Measurements from ENCODE around the gene SLC51A.
"Not testable (repeated sequence)": the region's sequence is repeated elsewhere in the genome, so short reads cannot be mapped to it uniquely, and the experiment has no call there.

The SLC51A gene

DNA sequence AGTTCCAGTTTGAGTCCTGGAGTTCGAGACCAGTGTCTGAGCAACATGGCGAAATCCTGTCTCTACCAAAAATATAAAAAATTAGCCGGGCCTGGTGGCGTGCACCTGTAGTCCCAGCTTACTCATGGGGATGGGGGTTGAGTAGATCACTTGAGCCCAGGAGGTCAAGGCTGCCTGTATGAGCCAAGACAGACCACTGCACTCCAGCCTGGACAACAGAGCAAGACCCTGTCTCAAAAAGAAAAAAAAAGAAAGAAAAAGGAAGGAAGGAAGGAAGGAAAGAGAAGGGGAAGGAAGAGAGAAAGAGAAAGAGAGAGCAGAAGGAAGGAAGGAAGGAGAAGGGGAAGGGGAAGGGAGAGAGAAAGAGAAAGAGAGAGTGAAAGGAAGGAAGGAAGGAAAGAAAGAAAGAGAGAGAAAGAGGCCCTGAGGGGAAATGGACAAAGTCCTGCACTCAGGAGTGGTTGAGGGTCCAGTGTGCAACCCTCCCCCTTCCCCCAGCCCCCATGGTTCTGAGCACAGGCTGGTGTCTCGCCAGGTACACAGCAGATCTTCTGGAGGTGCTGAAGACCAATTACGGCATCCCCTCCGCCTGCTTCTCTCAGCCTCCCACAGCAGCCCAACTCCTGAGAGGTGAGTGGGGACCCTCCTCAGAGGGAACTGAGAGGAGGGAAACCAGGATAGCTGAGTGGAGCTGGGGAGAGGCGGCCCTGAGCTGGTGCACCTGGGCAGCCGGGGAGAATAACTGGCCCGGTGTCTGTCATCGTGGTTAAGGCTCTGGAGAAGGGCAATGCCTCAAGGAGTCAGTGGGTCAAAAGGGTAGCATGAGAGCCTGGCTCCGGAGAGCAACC, 1.2 kb downstream of the SLC51A start:
- no peak for FAIRE-seq

DNA sequence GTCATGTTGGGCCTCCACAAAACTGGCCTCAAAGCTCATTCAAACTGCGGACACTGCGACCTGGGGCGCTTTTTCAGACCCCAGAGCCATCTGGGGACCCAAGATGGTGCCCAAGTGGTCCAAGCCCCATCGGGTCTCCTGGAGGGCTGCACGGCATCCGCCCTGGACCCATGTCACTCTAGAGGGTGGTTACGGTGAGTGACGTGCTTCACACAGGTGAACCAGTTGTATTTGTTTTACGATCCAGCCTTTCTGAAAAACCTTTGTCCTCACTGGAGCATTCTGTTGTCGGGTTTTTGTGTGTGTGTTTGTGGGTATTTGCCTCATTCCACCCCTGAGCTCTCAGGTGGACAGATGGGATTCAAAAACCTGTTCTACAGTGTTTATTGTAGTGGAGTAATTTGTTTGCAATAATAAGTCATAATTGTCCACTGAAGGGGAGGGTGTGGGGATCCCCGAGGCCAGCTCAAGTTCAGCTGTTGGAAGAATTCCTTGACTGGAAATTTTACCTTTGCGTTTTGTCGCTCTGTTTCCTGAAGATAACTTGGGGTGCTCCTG, 1.9 kb downstream of the SLC51A start:
- FAIRE-seq = no peak

DNA sequence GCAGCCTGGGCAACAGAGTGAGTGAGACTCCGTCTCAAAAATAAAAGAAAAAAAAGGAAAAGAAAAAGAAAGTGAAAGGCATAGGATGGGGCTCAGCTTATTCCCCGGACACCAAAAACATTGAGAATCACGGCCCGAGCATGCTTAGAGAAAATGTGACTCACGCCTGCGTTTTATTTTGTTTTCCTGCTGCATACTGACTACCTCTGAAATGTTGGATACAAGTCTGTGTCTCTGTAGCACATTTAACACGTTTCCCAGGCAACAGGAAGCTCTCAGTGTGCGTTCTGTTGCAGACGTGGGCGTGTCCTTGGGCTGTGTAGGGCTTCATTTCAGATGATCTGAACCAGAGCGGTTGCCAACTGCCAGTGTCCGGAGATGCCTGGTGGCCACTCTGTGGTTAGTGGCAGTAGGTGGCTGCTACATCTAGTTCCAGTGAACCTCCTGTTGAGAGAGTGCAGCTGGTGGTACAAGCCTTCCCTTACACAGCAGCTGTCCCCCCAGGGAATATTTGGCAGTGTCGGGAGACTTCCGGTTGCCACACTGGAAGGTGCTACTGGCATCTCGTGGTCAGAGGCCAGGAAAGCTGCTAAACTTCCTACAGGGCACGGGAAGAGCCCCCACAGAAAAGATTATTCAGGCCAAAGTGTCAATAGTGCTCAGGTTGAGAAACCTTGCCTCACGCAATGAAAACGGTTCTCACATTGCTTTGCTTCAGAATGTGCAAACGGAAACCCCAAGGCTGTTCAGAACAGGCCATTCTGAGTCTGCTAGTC, 3.0 kb downstream of the SLC51A start:
- FAIRE-seq = no peak

DNA sequence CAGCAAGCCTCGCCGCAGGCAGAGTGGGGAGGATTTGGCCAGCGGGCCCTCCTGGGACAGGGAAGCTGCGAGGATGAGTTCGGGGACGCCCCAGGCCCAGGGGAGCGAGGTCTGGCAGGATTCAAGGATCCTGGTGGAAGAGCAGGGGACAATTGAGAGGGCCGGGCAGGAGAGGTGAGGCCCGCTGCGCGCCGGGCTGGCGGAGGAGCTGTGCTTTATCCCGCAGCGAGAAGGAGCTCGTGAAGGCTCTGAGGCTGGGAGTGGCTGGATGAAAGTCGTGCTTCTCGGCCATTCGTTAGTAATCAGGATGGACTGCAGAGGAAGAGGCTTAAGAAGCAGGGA, 3.6 kb downstream of the SLC51A start:
- no peak for FAIRE-seq

DNA sequence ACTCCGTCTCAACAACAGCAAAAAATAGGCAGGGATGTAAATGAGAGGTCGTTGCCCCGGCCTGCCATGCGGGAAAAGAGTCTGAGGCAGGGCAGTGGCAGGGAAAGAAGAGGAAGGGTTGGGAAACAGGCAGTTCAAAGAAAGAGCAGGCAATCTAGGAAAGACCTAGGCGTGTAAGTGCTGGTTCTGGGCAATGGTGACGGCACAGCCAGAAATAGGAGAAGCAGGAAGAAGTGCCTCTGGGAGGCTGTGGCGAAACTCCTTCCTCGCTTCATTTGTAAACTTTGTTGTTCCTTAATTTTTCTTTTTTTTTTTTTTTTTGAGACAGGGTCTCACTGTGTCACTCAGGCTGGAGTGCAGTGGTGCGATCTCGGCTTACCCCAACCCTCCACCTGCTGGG, 4.3 kb downstream of the SLC51A start:
- no peak for FAIRE-seq

DNA sequence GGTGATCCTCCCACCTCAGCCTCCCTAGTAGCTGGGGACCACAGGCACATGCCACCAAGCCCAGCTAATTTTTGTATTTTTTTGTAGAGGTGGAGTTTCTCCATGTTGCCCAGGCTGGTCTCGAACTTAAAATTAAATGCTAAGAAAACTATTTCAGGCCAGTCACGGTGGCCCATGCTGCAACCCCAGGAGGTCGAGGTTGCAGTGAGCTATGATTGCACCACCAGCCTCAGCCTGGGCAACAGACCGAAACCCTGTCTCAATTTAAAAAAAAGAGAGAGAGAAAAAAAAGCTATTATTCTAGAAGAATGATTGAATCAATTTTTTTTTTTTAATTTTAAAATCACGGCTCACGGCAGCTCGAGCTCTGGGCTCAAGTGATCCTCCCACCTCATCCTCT, 4.7 kb downstream of the SLC51A start:
- no peak for FAIRE-seq

DNA sequence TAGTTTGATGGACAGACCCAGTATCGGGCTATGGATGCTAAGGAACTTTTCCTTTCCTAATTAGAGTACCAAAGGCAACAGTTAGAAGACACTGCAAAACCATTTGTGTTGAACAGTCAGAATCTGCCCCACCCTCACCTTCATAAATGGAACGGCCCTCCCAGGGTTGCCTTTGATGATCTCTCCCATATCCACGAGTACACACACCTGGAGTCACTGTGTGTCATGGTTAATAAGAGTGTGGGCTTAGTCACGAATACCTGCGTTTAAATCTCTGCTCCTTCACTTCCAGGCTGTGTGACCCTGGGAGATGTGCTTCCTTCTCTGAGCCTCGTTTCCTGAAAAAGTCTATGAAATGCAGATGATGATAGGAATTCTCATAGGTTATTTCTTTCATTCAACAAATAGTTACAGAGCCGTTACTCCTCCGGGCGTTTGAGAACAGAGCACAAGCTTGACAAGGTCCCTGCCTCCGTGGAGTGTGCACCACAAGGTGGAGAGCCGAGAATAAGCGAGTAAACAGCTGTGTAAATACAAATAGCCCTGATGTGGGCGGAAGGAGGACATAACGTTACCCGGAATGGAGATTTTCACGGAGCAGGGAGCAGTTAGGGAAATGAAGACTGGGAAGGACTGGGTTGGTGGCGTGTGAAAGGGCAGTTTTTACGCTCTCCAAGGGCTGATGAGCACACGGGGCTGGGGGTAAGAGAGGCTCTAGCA, 6.7 kb downstream of the SLC51A start:
- FAIRE-seq = no peak

DNA sequence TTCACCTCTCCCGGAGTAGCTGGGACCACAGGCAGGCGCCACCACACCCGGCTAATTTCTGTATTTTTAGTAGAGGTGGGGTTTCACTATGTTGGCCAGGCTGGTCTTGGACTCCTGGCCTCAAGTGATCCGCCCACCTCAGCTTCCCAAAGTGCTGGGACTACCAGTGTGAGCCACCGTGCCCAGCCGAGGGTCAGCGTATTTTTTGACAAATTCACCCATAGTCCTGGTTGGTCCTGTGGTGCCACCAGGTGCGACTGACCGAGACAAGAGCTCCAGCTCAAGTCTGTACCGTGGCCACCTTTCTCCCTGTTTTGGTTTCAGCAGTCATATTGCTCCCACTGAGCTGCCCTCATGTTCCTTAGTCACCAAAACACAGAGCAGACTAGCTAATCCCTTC, 8.8 kb downstream of the SLC51A start:
- no peak for FAIRE-seq

DNA sequence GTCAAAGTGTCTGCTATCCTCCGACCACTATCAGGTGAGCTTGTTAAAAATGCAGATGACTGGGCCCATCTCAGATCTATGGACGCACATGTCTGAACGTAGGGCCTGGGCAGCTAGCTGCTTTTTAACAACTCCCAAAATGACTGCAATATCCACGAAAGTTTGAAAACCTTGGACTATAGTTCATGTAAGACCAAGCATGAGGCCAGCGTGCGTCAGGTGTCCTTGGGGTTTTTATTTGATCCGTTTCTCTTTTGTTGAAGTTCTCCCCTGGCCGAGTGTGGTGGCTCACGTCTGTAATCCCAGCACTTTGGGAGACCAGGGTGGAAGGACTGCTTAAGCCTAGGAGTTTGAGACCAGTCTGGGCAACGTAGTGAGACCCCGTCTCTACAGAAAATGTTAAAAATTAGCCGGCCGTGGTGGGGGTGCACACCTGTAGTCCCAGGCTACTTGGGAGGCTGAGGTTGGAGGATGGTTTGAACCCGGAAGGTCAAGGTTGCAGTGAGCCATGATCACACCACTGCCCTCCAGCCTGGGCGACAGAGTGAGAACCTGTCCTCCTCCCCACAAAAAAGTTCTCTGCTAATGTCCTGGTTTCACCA, 9.5 kb downstream of the SLC51A start:
- no peak for FAIRE-seq

DNA sequence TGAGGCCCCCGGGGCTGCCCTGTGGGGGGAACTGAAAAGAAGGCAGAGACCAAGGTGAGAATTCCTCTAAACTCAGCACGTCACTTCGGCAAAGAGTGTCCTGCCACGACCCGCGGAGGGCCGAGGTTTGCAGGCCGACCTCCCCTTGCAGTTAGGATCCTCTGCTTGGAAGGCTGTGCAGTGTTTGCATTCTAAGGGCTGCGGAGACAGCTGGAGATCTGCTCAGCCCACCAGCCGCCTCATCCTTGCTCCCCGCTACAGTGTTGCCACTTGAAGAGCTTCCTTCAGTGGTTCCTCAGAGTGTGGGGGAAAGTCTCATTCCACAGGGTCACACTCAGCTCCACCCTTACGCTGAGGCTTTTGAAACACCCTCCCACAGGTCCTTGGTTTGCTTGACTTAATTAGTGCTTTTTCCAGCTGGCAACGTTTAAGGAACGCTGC, 10.8 kb downstream of the SLC51A start:
- FAIRE-seq = no peak

DNA sequence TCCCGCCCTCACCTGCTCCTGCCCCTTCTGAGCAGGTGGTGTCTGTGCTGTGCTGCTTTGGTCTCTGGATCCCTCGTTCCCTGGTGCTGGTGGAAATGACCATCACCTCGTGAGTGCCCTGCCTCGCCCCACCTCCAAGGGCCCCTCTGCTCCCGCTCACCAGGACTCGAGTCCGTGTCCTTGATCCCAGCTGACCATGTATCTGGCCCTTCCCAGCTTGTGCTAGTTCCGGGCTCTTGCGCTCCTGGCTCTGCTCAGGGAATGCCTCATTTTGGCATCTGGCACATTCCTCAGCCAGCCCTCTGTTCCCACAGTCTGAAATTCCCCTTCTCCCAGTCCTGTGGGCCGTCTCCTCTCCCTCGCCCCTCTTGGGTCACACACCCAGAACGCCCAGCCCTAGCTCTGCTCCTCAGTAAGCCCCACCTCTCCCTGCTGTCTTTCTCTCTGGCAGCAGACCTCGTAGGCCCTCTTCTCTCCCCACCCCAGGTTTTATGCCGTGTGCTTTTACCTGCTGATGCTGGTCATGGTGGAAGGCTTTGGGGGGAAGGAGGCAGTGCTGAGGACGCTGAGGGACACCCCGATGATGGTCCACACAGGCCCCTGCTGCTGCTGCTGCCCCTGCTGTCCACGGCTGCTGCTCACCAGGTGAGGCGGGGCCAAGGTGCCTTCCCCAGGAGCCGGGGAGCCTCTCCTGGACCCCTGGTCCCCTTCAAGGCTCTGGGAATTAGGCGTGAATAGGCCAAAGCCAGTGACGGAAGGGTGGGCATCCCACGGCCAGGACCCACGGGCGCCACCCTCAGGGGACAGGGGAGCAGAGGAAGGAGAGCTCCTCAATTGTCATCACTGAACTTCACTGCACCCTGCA, 11.5 kb downstream of the SLC51A start:
- no peak for FAIRE-seq

DNA sequence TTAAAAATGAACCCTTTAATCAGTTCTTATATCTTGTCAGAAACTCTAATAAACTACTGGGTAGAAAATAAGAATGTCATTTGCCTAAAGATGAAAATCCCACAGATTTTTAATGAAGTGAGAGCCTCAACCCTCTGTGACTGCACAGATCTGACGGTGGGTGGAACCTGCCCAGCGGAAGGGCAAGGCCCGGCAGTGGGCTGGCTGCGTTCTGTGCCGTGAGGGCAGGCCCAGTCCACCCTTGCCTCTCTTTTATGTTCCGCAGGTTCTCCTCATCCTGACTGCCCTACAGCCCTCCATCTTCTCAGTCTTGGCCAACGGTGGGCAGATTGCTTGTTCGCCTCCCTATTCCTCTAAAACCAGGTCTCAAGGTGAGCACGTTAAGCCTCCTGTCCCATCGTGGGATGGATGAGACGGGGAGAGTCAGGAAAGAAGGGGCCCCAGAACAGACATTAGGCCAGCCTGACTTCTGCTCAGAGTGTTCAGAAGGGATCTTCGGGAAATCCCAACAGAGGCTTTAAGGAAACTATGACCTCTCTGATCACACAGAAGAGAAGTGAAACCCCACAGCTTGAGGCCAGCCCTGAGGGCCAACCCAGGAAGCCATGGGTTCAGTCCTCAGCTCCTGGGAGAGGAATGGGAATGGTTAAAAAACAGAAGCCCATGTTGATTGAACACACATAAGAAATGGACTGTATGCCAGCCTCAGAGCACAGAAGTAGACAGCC, 16.0 kb downstream of the SLC51A start:
- no peak for FAIRE-seq

DNA sequence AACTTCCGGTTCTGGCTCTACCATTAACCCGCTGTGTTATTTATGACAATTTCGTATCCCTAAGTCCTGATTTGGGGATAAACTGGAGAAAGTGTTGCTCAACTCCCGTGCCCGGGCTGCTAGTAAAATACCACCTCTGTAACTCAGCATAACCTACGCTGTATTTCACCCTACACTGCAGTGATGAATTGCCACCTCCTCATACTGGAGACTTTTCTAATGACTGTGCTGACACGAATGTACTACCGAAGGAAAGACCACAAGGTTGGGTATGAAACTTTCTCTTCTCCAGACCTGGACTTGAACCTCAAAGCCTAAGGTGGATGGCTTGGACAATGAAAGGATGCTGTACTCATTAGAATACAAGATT, 16.5 kb downstream of the SLC51A start:
- no peak for FAIRE-seq

DNA sequence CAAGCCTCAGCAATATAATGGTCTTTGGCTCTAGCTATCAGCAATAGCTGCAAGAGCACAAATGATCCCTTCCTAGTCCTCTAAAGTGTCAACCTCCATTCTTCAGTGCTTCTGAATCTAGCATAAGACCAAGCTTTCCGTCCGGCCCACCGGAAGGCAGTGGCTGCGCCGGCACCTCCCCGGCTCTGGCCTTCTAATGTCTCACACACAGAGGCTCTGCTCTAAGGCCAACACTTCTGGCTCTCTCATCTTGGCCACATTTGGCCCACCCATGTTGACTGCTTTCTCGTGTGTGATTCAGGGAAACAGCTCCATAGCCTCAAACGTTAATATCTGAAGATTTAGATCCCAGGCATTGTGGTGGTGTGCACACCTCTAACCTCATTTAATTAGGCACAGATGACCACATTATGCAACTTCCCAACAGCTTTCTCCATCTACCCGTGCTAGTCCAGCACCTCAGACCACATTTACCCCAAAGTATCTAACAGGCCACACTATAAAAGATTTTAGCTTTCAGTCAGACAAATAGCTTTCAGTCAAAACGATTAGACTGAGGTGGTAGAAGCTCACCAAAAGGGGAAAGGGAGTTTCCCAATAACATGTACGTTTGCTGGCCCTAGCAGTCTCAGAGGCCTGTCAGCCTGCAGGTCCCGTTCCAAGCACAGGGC, 19.3 kb downstream of the SLC51A start:
- no peak for FAIRE-seq

DNA sequence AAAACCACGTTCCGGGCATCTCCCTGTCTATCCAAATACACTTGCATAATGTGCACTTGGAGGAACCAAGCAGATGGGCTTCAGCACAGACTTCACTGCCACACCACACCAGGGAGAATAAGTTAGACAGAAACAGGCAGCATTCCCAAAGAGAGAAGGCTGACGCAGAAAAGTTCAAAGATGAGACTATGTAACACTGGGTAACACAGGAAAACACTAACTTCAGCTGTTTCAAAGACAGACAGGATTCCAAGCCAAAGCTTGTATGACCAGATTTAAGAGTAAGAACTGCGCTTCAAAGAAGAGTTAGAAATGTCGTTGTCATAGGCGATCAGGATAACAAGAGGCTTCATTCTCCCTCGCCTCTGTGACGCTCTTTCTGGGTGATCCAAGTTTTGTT, 19.9 kb downstream of the SLC51A start:
- FAIRE-seq = no peak

DNA sequence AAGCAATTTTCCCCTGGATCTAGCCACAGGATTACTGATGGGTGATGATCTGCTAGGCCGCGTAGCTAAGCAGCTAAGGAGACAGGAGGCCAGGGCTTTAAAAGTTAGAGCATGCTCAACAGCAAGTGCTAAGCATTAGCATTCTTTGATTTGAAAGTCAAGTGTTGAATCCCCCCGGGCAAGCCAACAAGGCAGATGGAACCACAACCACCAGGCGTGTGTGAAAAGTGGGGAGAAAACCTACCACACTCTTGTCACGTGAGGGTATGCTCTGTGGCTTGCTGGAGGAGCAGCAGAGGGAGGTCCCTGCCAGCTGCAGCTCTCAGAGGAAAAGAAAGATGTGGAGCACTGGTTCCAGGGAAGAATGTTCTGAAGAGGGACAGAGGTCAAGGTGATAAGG, 20.9 kb downstream of the SLC51A start:
- no peak for FAIRE-seq

DNA sequence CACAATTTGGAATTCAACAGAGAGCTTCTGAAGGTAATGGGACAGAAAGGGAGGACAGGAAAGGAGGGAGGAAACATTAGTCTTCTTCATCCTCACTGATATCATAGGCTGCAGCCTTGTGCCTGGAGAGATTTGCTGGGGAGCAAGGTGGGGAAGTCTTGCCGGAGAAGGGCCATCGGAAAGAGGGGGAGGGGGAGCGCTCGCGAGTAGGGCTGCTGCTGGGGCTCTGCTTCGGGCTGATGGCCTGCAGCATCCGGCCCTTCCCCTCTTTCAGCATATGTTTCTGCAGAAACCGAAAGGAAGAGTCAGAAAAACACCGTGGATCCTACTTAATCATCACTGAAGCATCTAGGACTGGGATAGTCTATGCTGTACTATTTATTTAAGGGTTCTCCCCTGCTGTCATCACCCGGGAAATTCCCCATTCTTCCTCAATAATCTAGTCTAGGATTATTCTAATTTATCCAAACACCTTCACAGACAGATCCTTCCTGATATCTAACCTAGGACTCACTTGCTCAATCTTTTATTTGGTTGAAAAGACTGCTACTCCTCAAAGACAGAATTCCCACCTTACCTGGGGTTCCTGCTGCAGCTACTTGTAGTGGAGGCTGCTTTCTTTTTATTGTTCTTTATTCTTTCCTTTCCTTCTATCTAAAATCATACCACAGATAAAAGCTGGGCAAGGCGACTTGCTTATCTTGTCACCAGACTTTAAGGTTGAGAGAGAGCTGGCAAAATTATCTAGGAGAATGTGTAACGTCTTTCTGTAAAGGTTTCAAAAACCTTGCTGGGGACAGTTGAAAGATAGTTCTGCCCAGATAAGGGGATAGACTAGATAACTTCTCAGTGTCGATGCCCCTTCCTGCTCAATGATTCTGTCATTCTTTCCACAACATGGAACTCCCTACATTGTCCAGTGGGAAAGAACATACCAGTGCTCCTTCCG, 22.6 kb downstream of the SLC51A start:
- no peak for FAIRE-seq

DNA sequence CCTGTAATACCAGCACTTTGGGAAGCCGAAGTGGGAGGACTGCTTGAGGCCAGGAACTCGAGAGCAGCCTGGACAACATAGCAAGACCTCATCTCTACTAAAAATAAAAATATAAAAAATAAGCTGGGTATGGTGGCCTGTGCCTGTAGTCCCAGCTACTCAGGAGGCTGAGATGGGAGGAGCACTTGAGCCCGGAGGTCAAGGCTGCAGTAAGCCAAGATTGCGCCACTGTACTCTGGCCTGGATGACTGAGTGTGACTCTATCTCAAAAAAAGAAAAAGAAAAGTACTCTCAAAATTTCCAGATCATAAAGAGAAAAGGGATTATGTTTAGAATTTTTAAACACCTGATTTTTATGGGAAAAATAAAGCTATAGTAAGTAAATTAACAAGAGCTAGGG, 24.1 kb downstream of the SLC51A start:
- no peak for FAIRE-seq

DNA sequence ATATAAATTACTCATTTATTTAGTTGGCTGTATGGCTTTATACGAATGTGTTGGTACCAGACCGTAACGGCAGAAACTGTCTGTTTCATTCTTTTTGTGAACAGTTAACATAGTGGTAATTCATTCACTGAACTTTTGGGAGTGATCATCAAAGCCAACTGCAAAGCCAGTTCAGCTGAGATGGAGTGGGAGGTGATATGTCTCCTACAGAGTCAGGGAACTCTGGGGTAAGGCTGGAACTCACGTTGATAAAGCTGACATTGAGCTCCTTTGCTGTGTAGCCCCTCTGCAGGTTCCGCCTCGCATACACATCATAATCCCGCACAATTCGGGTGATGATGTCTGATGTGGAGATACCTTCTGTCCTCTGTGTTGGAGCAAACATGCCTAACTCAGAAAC, 25.4 kb downstream of the SLC51A start:
- no peak for FAIRE-seq

DNA sequence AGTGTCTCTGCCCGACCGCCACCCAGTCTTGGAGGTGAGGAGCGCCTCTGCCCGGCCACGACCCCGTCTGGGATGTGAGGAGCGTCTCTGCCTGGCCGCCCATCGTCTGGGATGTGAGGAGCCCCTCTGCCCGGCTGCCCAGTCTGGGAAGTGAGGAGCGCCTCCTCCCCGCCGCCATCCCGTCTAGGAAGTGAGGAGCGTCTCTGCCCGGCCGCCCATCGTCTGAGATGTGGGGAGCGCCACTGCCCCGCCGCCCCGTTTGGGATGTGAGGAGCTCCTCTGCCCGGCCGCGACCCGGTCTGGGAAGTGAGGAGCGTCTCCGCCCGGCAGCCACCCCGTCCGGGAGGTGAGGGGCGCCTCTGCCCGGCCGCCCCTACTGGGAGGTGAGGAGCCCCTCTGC, 27.8 kb downstream of the SLC51A start:
- FAIRE-seq = not testable (repeated sequence)

Measured in G401.6 (cell line).